GM12878 (cell line): ENCODE data around the gene ANKRD11. TPM values are rescaled to one million over a fixed set of nuclear protein-coding genes. Genes with fewer than 3 reads are reported as not detected.
A peak's percentile ranks its signal among the peaks of the same experiment; 100 is the strongest.

ENCODE experiments used
- ATAC-seq: fragments of 200-7000 bp; cut with Tn5 transposase; 3 replicates; pipeline ENCODE4 v1.9.1; 2020; ENCODE audit warnings: mild to moderate bottlenecking, moderate library complexity
- BruUV-seq: library from RNA; stranded (reverse); fragments of 400-500 nt; replicated peaks from 2 replicates; lab custom pipeline; 2021; lab: Mats Ljungman, UMichigan
- CTCF ChIA-PET: fragments of 300-600 bp; sonication (Branson Sonifier 250); formaldehyde crosslinking; extraction: SDS; loops from one replicate; lab custom pipeline; 2021; ENCODE audit warnings: inconsistent platforms; lab: Yijun Ruan, JAX
- POLR2A ChIA-PET: fragments of 350-600 bp; formaldehyde crosslinking; extraction: SDS; loops from one replicate; lab custom pipeline; 2021; ENCODE audit warnings: inconsistent platforms; lab: Charles Lee
- RAD21 ChIA-PET: fragments of 300-600 bp; sonication (Branson Sonifier 250); formaldehyde crosslinking; loops from one replicate; lab custom pipeline; 2023; ENCODE audit warnings: antibody characterized with exemption; ENCODE audit not compliant: unreplicated experiment; lab: Charles Lee
- SMC1A ChIA-PET: fragments of 300-600 bp; sonication (Branson Sonifier 250); formaldehyde crosslinking; loops from one replicate; lab custom pipeline; 2023; ENCODE audit not compliant: unreplicated experiment, uncharacterized antibody; lab: Charles Lee
- DNase-seq: peaks from one replicate; pipeline ENCODE4 v3.0.0-alpha.2; 2011; ENCODE audit warnings: low read depth, low spot score
- FAIRE-seq: peaks from 3 replicates; lab custom pipeline; 2011; peaks lifted over from hg19 to GRCh38; lab: Jason Lieb, UNC
- H2AFZ ChIP-seq: 2 replicates; pipeline ENCODE4 v1.6.0; 2011; ENCODE audit warnings: low read depth, low read length, control low read depth; ENCODE audit not compliant: control insufficient read depth
- H3K27ac ChIP-seq: 2 replicates; pipeline ENCODE4 v1.5.1; 2011; ENCODE audit warnings: control low read depth; ENCODE audit not compliant: control insufficient read depth, insufficient read depth
- H3K27me3 ChIP-seq, 2 experiments: replicated peaks in 1 of 2; 2 replicates each; pipeline versions ENCODE4 v1.6.0 to v1.6.1; 2011; ENCODE audit warnings: low read length in 1 of 2; ENCODE audit not compliant: control insufficient read depth in 2 of 2, insufficient read depth in 2 of 2
- H3K36me3 ChIP-seq, 2 experiments: 2 replicates each; pipeline ENCODE4 v1.5.1; 2011; ENCODE audit warnings: low read length in 1 of 2; ENCODE audit not compliant: control insufficient read depth in 2 of 2, insufficient read depth in 2 of 2
- H3K4me1 ChIP-seq: 2 replicates; pipeline ENCODE4 v1.6.1; 2011; ENCODE audit warnings: mild to moderate bottlenecking, low read length, moderate library complexity, mixed read lengths; ENCODE audit not compliant: control insufficient read depth, insufficient read depth
- H3K4me2 ChIP-seq: 2 replicates; pipeline ENCODE4 v1.6.0; 2011; ENCODE audit warnings: control low read depth; ENCODE audit not compliant: control insufficient read depth, insufficient read depth
- H3K4me3 ChIP-seq: fragments of 200-600 bp; sonication (generic); 2 replicates; pipeline ENCODE4 v1.5.1; 2016
- H3K79me2 ChIP-seq: 2 replicates; pipeline ENCODE4 v1.6.0; 2011; ENCODE audit warnings: low read length; ENCODE audit not compliant: control insufficient read depth, insufficient read depth
- H3K9ac ChIP-seq: 2 replicates; pipeline ENCODE4 v1.8.0; 2011; ENCODE audit warnings: low read length, control low read depth, mixed read lengths; ENCODE audit not compliant: control insufficient read depth, insufficient read depth
- H3K9me3 ChIP-seq: replicated peaks from 3 replicates; pipeline ENCODE4 v1.5.1; 2011; ENCODE audit warnings: mild to moderate bottlenecking, low read length; ENCODE audit not compliant: control insufficient read depth, insufficient read depth
- H4K20me1 ChIP-seq: 2 replicates; pipeline ENCODE4 v1.6.0; 2011; ENCODE audit not compliant: control insufficient read depth, insufficient read depth
- BMI1 ChIP-seq: fragments of 450-650 bp; IDR thresholded peaks from 2 replicates; pipeline ENCODE4 v1.6.1; 2016; ENCODE audit warnings: mild to moderate bottlenecking, moderate library complexity, borderline replicate concordance
- CTCF ChIP-seq, 3 experiments: IDR thresholded peaks in 2 of 3; conservative IDR thresholded peaks in 1 of 3; 2 replicates each; pipeline ENCODE4 v1.5.1; 2011; ENCODE audit warnings: low read depth in 3 of 3, low read length in 3 of 3, mild to moderate bottlenecking in 3 of 3, control low read depth in 2 of 3, moderate library complexity in 2 of 3, inconsistent platforms in 1 of 3, mixed read lengths in 1 of 3; ENCODE audit not compliant: control insufficient read depth in 2 of 3, insufficient read depth in 1 of 3; ENCODE audit errors: extremely low read depth in 1 of 3
- EED ChIP-seq: sonication (generic); IDR thresholded peaks from 2 replicates; pipeline ENCODE4 v1.6.1; 2016; ENCODE audit warnings: antibody characterized with exemption, low read depth
- HDAC6 ChIP-seq: fragments of 200-600 bp; sonication (generic); IDR thresholded peaks from one replicate; pipeline ENCODE4 v1.8.0; 2017; ENCODE audit warnings: antibody characterized with exemption; ENCODE audit not compliant: unreplicated experiment
- MAX ChIP-seq: IDR thresholded peaks from 2 replicates; pipeline ENCODE4 v1.6.1; 2012; ENCODE audit warnings: low read depth, low read length, improper control_type of control experiment
- MLLT1 ChIP-seq: fragments of 450-650 bp; IDR thresholded peaks from 2 replicates; pipeline ENCODE4 v1.6.1; 2016; ENCODE audit warnings: mild to moderate bottlenecking
- MTA3 ChIP-seq: IDR thresholded peaks from 2 replicates; pipeline ENCODE4 v1.6.1; 2012; ENCODE audit warnings: low read length, inconsistent platforms, borderline replicate concordance
- PAX5 ChIP-seq: IDR thresholded peaks from 2 replicates; pipeline ENCODE4 v1.6.1; 2011; ENCODE audit warnings: low read depth, low read length, borderline replicate concordance
- PML ChIP-seq: IDR thresholded peaks from 2 replicates; pipeline ENCODE4 v1.6.1; 2012; ENCODE audit warnings: low read length, inconsistent platforms
- RAD21 ChIP-seq: IDR thresholded peaks from 2 replicates; pipeline ENCODE4 v1.6.1; 2011; ENCODE audit warnings: mild to moderate bottlenecking, low read depth, low read length, moderate library complexity; ENCODE audit not compliant: insufficient read depth
- RELA ChIP-seq: fragments of 450-650 bp; IDR thresholded peaks from 2 replicates; pipeline ENCODE4 v1.8.0; 2014; ENCODE audit warnings: borderline replicate concordance; ENCODE audit not compliant: partially characterized antibody
- RUNX3 ChIP-seq: IDR thresholded peaks from 2 replicates; pipeline ENCODE4 v1.6.1; 2012; ENCODE audit warnings: low read length, inconsistent platforms
- SMARCA5 ChIP-seq: fragments of 450-650 bp; IDR thresholded peaks from 2 replicates; pipeline ENCODE4 v1.6.1; 2017; ENCODE audit warnings: mild to moderate bottlenecking
- SMC3 ChIP-seq: IDR thresholded peaks from 2 replicates; pipeline ENCODE4 v1.6.1; 2011; ENCODE audit warnings: low read length, improper control_type of control experiment, borderline replicate concordance
- SP1 ChIP-seq: IDR thresholded peaks from one replicate; pipeline ENCODE4 v1.6.1; 2011; ENCODE audit warnings: low read depth, low read length
- SREBF1 ChIP-seq: IDR thresholded peaks from 2 replicates; pipeline ENCODE4 v1.6.1; 2012; ENCODE audit warnings: mild to moderate bottlenecking, low read length
- STAT1 ChIP-seq: fragments of 450-650 bp; conservative IDR thresholded peaks from 2 replicates; pipeline ENCODE4 v1.6.1; 2014; ENCODE audit warnings: antibody characterized with exemption, mild to moderate bottlenecking
- USF2 ChIP-seq: IDR thresholded peaks from 2 replicates; pipeline ENCODE4 v1.6.1; 2011; ENCODE audit warnings: low read depth, low read length, improper control_type of control experiment, borderline replicate concordance
- YY1 ChIP-seq: IDR thresholded peaks from 2 replicates; pipeline ENCODE4 v1.6.1; 2011; ENCODE audit warnings: low read depth, mild to moderate bottlenecking, low read length
- ZNF384 ChIP-seq: IDR thresholded peaks from 2 replicates; pipeline ENCODE4 v1.6.1; 2012; ENCODE audit warnings: low read depth, mild to moderate bottlenecking, low read length, improper control_type of control experiment, borderline replicate concordance
- WGBS: methylation state at CpG from one replicate; pipeline ENCODE4 v1.1.6; 2016; ENCODE audit warnings: low lambda C conversion rate; ENCODE audit not compliant: insufficient replicate concordance, insufficient coverage; ENCODE audit errors: missing lambda C conversion rate; 5-methylcytosine and 5-hydroxymethylcytosine counted together
- in situ Hi-C: fragments of 300-500 bp; cut with MboI; formaldehyde crosslinking; loops from 9 replicates; pipeline ENCODE4 v1.14.3; 2018; ENCODE audit warnings: mixed read lengths
- intact Hi-C: fragments of 100-400 bp; cut with micrococcal nuclease; formaldehyde crosslinking; loops from one replicate; pipeline ENCODE4 v1.14.2; 2022; ENCODE audit not compliant: unreplicated experiment
- polyA plus RNA-seq, 11 experiments: library from polyadenylated mRNA; depleted of rRNA in 4 of 11; unstranded in 6 of 11; stranded (reverse) in 5 of 11; fragments of >200 nt; fragmentation: Nextera tagmentation in 4 of 11; fragmentation: Illumina TruSeq in 1 of 11; extraction: Ambion mirVana in 4 of 11; extraction: Trizol in 1 of 11; gene quantifications; 1 replicate in 1 of 11; 2 replicates in 10 of 11; pipeline versions ENCODE4 v1.2.1 to v1.2.3, GENCODE V29; 2011 to 2016; ENCODE audit warnings: inconsistent platforms in 2 of 11, missing spikeins in 2 of 11, low read depth in 1 of 11
- total RNA-seq, 4 experiments: library from RNA; depleted of rRNA in 3 of 4; stranded (reverse); fragments of >200 nt in 3 of 4; fragmentation: Illumina TruSeq in 1 of 4; extraction: Trizol in 1 of 4; gene quantifications; 2 replicates each; pipeline versions ENCODE4 v1.2.1 to v1.2.3, GENCODE V29; 2013 to 2021

ANKRD11 gene
- total and polyA plus RNA-seq, 10 of the 15 experiments (the other 5 are each of a cell fraction or from before 2014, with no cell fraction given): 5.1 to 103 (median 27.4) TPM

- Histone ChIP-seq H3K27ac (no peak overlapping the region), H3K27me3 (no peaks in the 10 kb centered on the region), H4K20me1 (peaks cover 3% of the 10 kb centered on the region), H3K79me2 (no peaks in the 10 kb centered on the region; the same call in none of the 2 replicates), H3K36me3 (peaks cover 30 to 46% of the 10 kb centered on the region in 2 experiments)
- DNase-seq (no peak), ATAC-seq (peak; percentile 98), FAIRE-seq (peak; percentile 7)
- SMC1A ChIA-PET: no interaction called here
- in situ Hi-C loops: no loop called here
- POLR2A ChIA-PET: interaction anchor here (0.6 kb wide), 1 partner anchor 48 kb away, joined by 3 read pairs; no protein-coding TSS in a partner anchor
- TF ChIP-seq HDAC6: no peak
- TF ChIP-seq PAX5: no peak
- no peak for TF ChIP-seq ZNF384
- no peak for TF ChIP-seq MLLT1
- TF ChIP-seq RAD21: peak; percentile 53
- TF ChIP-seq USF2: no peak
- TF ChIP-seq STAT1: no peak
- no peak for TF ChIP-seq MAX
- no peak for TF ChIP-seq PML
- TF ChIP-seq EED: no peak
- peak; percentile 83 for TF ChIP-seq SP1
- no peak for TF ChIP-seq MTA3
- peak; percentile 74 to 87 (median 86) for TF ChIP-seq CTCF (IDR thresholded peaks at IDR 0.05 in 2 of 3, conservative IDR thresholded peaks at IDR 0.05 in 1 of 3; ENCODE audit: control insufficient read depth in 2 of 3, extremely low read depth in 1 of 3, insufficient read depth in 1 of 3, low read depth in 3 of 3, low read length in 3 of 3)
- no peak for TF ChIP-seq SREBF1
- no peak for TF ChIP-seq BMI1
- TF ChIP-seq RELA: no peak
- no peak for TF ChIP-seq RUNX3
- TF ChIP-seq SMARCA5: no peak
- TF ChIP-seq SMC3: peak; percentile 47; the same call in 1 of the 2 replicates
- TF ChIP-seq YY1: peak; percentile 80
- TF ChIP-seq, all 136 proteins: peak for 5
- Histone ChIP-seq H3K9ac (no peak overlapping the region), H3K9me3 (no peaks in the 10 kb centered on the region), H2AFZ (no peak overlapping the region), H3K4me2 (no peak overlapping the region), H3K4me1 (no peaks in the 10 kb centered on the region), H3K4me3 (no peak overlapping the region)
- no TSS peak for BruUV-seq
- 79% methylated on average over 22 of the region's 25 CpGs for WGBS
- ChIA-PET CTCF (interaction anchor here (0.6 to 1.3 kb wide), 8 partner anchors 7 to 166 kb away, joined by 3 to 4 read pairs (median 3); no protein-coding TSS in a partner anchor), RAD21 (no interaction called here)
- intact Hi-C loops: no loop called here
Observed at GRCh38 chr16:89289428-89290395, 200.6 kb downstream of the ANKRD11 start.
